ENCODE measurements around the gene POLR2M. TPM values are rescaled to one million over a fixed set of nuclear protein-coding genes. Genes with fewer than 3 reads are reported as not detected.

POLR2M gene
- total RNA-seq, 6 experiments from 2014 or later: 10.9 to 31.4 (median 19.7) TPM

- H3K4me1 ChIP-seq: no peaks in the 10 kb centered on the region
- peak in 1 of 4 donors; percentile 12 for ATAC-seq
- intact Hi-C loops (cut with DNase I): loop anchor here in 1 of 2 donors (10.0 kb wide), 1 partner anchor 54 kb away; no protein-coding TSS in a partner anchor
Observed at GRCh38 chr15:57728436-57728835, 21.9 kb downstream of the POLR2M start.

GRCh38 chr15:57730876-57731275 lies 24.4 kb downstream of the POLR2M start:
- no peaks in the 10 kb centered on the region for H3K4me1 ChIP-seq
- H3K36me3 ChIP-seq: no peaks in the 10 kb centered on the region
- no peak overlapping the region for H3K4me3 ChIP-seq
- no peaks in the 10 kb centered on the region for H3K27me3 ChIP-seq
- intact Hi-C loops (cut with DNase I): loop anchor here in 1 of 2 donors (5.0 kb wide), 1 partner anchor 336 kb away; the partner anchor contains the start of gene ALDH1A2
- H3K27ac ChIP-seq: no peak overlapping the region
- H3K9me3 ChIP-seq: no peaks in the 10 kb centered on the region
- no peak for DNase-seq
- ATAC-seq: no peak
- 91% methylated on average over 4 of the region's 5 CpGs for WGBS (ENCODE audit: insufficient coverage, low coverage, low lambda C conversion rate, missing lambda C conversion rate)
- TF ChIP-seq CTCF (IDR thresholded peaks at IDR 0.05) (no peak), POLR2A (IDR thresholded peaks at IDR 0.05) (no peak)

More at GRCh38 chr15:57728436-57728835, 21.9 kb downstream of the POLR2M start:
- no peak overlapping the region for H3K4me3 ChIP-seq
- no peaks in the 10 kb centered on the region for H3K36me3 ChIP-seq
- no peaks in the 10 kb centered on the region for H3K27me3 ChIP-seq
- no peak overlapping the region for H3K27ac ChIP-seq
- no peak for TF ChIP-seq POLR2A (IDR thresholded peaks at IDR 0.05)
- TF ChIP-seq CTCF (IDR thresholded peaks at IDR 0.05): no peak
- no peaks in the 10 kb centered on the region for H3K9me3 ChIP-seq
- WGBS (ENCODE audit: insufficient coverage, low coverage, low lambda C conversion rate, missing lambda C conversion rate): 93% methylated on average over 7 of the region's 8 CpGs
- DNase-seq: no peak

- 77% methylated on average over 4 of the region's 6 CpGs for WGBS (ENCODE audit: insufficient coverage, low coverage, low lambda C conversion rate, missing lambda C conversion rate)
- no peak for ATAC-seq
- no peaks in the 10 kb centered on the region for H3K9me3 ChIP-seq
Observed at GRCh38 chr15:57731530-57732103, 25.1 kb downstream of the POLR2M start.

GRCh38 chr15:57732526-57733331 lies 26.2 kb downstream of the POLR2M start:
- no peaks in the 10 kb centered on the region for H3K9me3 ChIP-seq
- DNase-seq (peak in 2 of 3 donors; percentile 29 to 63), ATAC-seq (peak; percentile 83 to 91 (median 90))
- H3K4me3 ChIP-seq: peak overlapping the region in 2 of 3 donors; percentile 13 to 30
- no peak overlapping the region for H3K27ac ChIP-seq
- no peaks in the 10 kb centered on the region for H3K27me3 ChIP-seq
- TF ChIP-seq POLR2A (IDR thresholded peaks at IDR 0.05) (no peak), CTCF (IDR thresholded peaks at IDR 0.05) (peak; percentile 76 to 95 (median 90))
- no peaks in the 10 kb centered on the region for H3K4me1 ChIP-seq
- intact Hi-C loops (cut with DNase I): loop anchor here in 1 of 2 donors (5.0 kb wide), 1 partner anchor 335 kb away; the partner anchor contains the start of gene ALDH1A2
- WGBS (ENCODE audit: insufficient coverage, low coverage, low lambda C conversion rate, missing lambda C conversion rate): 27% methylated on average over 12 of the region's 12 CpGs
- H3K36me3 ChIP-seq: no peaks in the 10 kb centered on the region

More at GRCh38 chr15:57731530-57732103, 25.1 kb downstream of the POLR2M start:
- no peak overlapping the region for H3K4me3 ChIP-seq
- H3K4me1 ChIP-seq: no peaks in the 10 kb centered on the region
- no peak for TF ChIP-seq POLR2A (IDR thresholded peaks at IDR 0.05)
- no peak for TF ChIP-seq CTCF (IDR thresholded peaks at IDR 0.05)
- DNase-seq: no peak
- no peak overlapping the region for H3K27ac ChIP-seq
- H3K27me3 ChIP-seq: no peaks in the 10 kb centered on the region
- no peaks in the 10 kb centered on the region for H3K36me3 ChIP-seq
- intact Hi-C loops (cut with DNase I): loop anchor here in 1 of 2 donors (5.0 kb wide), 1 partner anchor 336 kb away; the partner anchor contains the start of gene ALDH1A2
